Activated T-cell treated with anti-CD3 and anti-CD28 coated beads, Interleukin-2, amount 50 U/mL, for 72 hours (primary cell): ENCODE data around the gene ARHGEF12. TPM values are rescaled to one million over a fixed set of nuclear protein-coding genes. Genes with fewer than 3 reads are reported as not detected.

Experiments
- ATAC-seq, 2 donors: fragments of 150-1000 bp; cut with Tn5 transposase; replicated peaks in 1 of 2; 2 replicates each; pipeline ENCODE4 v1.10.0; 2021; ENCODE audit warnings: moderate library complexity in 2 of 2, mild to moderate bottlenecking in 1 of 2
- DNase-seq, 2 donors: peaks; one replicate each; pipeline ENCODE4 v3.0.0; 2021 to 2022; ENCODE audit warnings: mixed read lengths in 1 of 2
- H3K27ac Mint-ChIP-seq: one replicate; pipeline ENCODE4 v1.8.0; 2022; ENCODE audit warnings: mild to moderate bottlenecking, moderate library complexity, mixed read lengths
- H3K27me3 Mint-ChIP-seq: one replicate; pipeline ENCODE4 v1.8.0; 2022; ENCODE audit warnings: low read depth, mixed read lengths
- H3K36me3 Mint-ChIP-seq, 2 donors: one replicate each; pipeline ENCODE4 v1.8.0; 2022; ENCODE audit warnings: mixed read lengths in 2 of 2, mild to moderate bottlenecking in 1 of 2; ENCODE audit not compliant: insufficient read depth in 2 of 2
- H3K4me1 Mint-ChIP-seq: one replicate; pipeline ENCODE4 v1.8.0; 2022; ENCODE audit warnings: low read depth, mixed read lengths
- H3K4me3 Mint-ChIP-seq, 2 donors: one replicate each; pipeline ENCODE4 v1.8.0; 2022; ENCODE audit warnings: mild to moderate bottlenecking in 2 of 2, mixed read lengths in 2 of 2, moderate library complexity in 2 of 2
- H3K9me3 Mint-ChIP-seq, 2 donors: one replicate each; pipeline ENCODE4 v1.8.0; 2022; ENCODE audit warnings: mixed read lengths in 2 of 2
- total RNA-seq, 2 donors: library from RNA; stranded (reverse); gene quantifications; one replicate each; pipeline ENCODE4 v1.2.3, GENCODE V29; 2022

The ARHGEF12 gene
- 10 to 100 TPM; 16.1 to 20.5 TPM for total RNA-seq

GRCh38 chr11:120335908-120336640, at the start of gene ARHGEF12:
ARHGEF12 (plus strand) TSS chr11:120336413; CDS start chr11:120337244, 831 bp downstream.
- ATAC-seq, result peak; percentile 76 to 77
- H3K4me1 Mint-ChIP-seq, result peaks cover 37% of the 10 kb centered on the region
- peak within 1 kb of the TSS; percentile 86 to 96 for H3K4me3 Mint-ChIP-seq
- peak within 1 kb of the TSS; percentile 86 for H3K27ac Mint-ChIP-seq
- H3K36me3 Mint-ChIP-seq, result peaks cover 0 to 2% of the 10 kb centered on the region in 2 donors
- peaks cover 50% of the 10 kb centered on the region for H3K27me3 Mint-ChIP-seq
- peak; percentile 82 to 89 for DNase-seq
- H3K9me3 Mint-ChIP-seq, result no peaks in the 10 kb centered on the region

- DNase-seq, result no peak
- H3K27ac Mint-ChIP-seq, result no peak overlapping the region
- no peak overlapping the region for H3K4me3 Mint-ChIP-seq
- H3K36me3 Mint-ChIP-seq, result no peaks in the 10 kb centered on the region
- no peaks in the 10 kb centered on the region for H3K9me3 Mint-ChIP-seq
- peaks cover 34% of the 10 kb centered on the region for H3K27me3 Mint-ChIP-seq
- no peaks in the 10 kb centered on the region for H3K4me1 Mint-ChIP-seq
- ATAC-seq, result no peak
Observed at GRCh38 chr11:120288021-120288420, 48.2 kb upstream of the ARHGEF12 start.

- no peak overlapping the region for H3K27ac Mint-ChIP-seq
- DNase-seq (no peak), ATAC-seq (no peak)
- H3K4me1 Mint-ChIP-seq, result no peaks in the 10 kb centered on the region
- no peaks in the 10 kb centered on the region for H3K36me3 Mint-ChIP-seq
- H3K9me3 Mint-ChIP-seq, result no peaks in the 10 kb centered on the region
- no peak overlapping the region for H3K4me3 Mint-ChIP-seq
- H3K27me3 Mint-ChIP-seq, result peaks cover 46% of the 10 kb centered on the region
Observed at GRCh38 chr11:120289426-120289825, 46.8 kb upstream of the ARHGEF12 start.

- H3K27me3 Mint-ChIP-seq, result peaks cover 60% of the 10 kb centered on the region
- no peak overlapping the region for H3K27ac Mint-ChIP-seq
- no peaks in the 10 kb centered on the region for H3K9me3 Mint-ChIP-seq
- ATAC-seq (no peak), DNase-seq (no peak)
- H3K36me3 Mint-ChIP-seq, result no peaks in the 10 kb centered on the region
- H3K4me1 Mint-ChIP-seq, result no peaks in the 10 kb centered on the region
- no peak overlapping the region for H3K4me3 Mint-ChIP-seq
Observed at GRCh38 chr11:120290956-120291355, 45.3 kb upstream of the ARHGEF12 start.

- Mint-ChIP-seq H3K27me3 (peaks cover 64% of the 10 kb centered on the region), H3K9me3 (no peaks in the 10 kb centered on the region)
- ATAC-seq, result no peak
Observed at GRCh38 chr11:120293038-120293800, 43.0 kb upstream of the ARHGEF12 start.

GRCh38 chr11:120294096-120294495, 42.1 kb upstream of the ARHGEF12 start:
- peaks cover 66% of the 10 kb centered on the region for H3K27me3 Mint-ChIP-seq
- DNase-seq (no peak), ATAC-seq (no peak)
- H3K4me3 Mint-ChIP-seq, result no peak overlapping the region
- H3K36me3 Mint-ChIP-seq, result no peaks in the 10 kb centered on the region
- H3K9me3 Mint-ChIP-seq, result no peaks in the 10 kb centered on the region
- no peaks in the 10 kb centered on the region for H3K4me1 Mint-ChIP-seq
- H3K27ac Mint-ChIP-seq, result no peak overlapping the region

More at GRCh38 chr11:120293038-120293800, 43.0 kb upstream of the ARHGEF12 start:
- Mint-ChIP-seq H3K4me1 (no peaks in the 10 kb centered on the region), H3K36me3 (no peaks in the 10 kb centered on the region), H3K4me3 (no peak overlapping the region), H3K27ac (no peak overlapping the region)
- no peak for DNase-seq

GRCh38 chr11:120295099-120295498, 41.1 kb upstream of the ARHGEF12 start:
- peaks cover 66% of the 10 kb centered on the region for H3K27me3 Mint-ChIP-seq

GRCh38 chr11:120296554-120296953, 39.7 kb upstream of the ARHGEF12 start:
- DNase-seq, result no peak
- H3K9me3 Mint-ChIP-seq, result no peaks in the 10 kb centered on the region
- peaks cover 62% of the 10 kb centered on the region for H3K27me3 Mint-ChIP-seq
- no peaks in the 10 kb centered on the region for H3K36me3 Mint-ChIP-seq
- H3K27ac Mint-ChIP-seq, result no peak overlapping the region
- no peaks in the 10 kb centered on the region for H3K4me1 Mint-ChIP-seq
- ATAC-seq, result no peak
- H3K4me3 Mint-ChIP-seq, result no peak overlapping the region

More at GRCh38 chr11:120295099-120295498, 41.1 kb upstream of the ARHGEF12 start:
- ATAC-seq (no peak), DNase-seq (no peak)
- H3K27ac Mint-ChIP-seq, result no peak overlapping the region
- H3K9me3 Mint-ChIP-seq, result no peaks in the 10 kb centered on the region
- H3K36me3 Mint-ChIP-seq, result no peaks in the 10 kb centered on the region
- no peak overlapping the region for H3K4me3 Mint-ChIP-seq
- H3K4me1 Mint-ChIP-seq, result no peaks in the 10 kb centered on the region

GRCh38 chr11:120298461-120298860, 37.8 kb upstream of the ARHGEF12 start:
- H3K4me1 Mint-ChIP-seq, result no peaks in the 10 kb centered on the region
- no peak overlapping the region for H3K4me3 Mint-ChIP-seq
- H3K27ac Mint-ChIP-seq, result no peak overlapping the region
- H3K9me3 Mint-ChIP-seq, result no peaks in the 10 kb centered on the region
- DNase-seq, result no peak
- peaks cover 73% of the 10 kb centered on the region for H3K27me3 Mint-ChIP-seq
- H3K36me3 Mint-ChIP-seq, result no peaks in the 10 kb centered on the region
- ATAC-seq, result no peak

- Mint-ChIP-seq H3K4me1 (no peaks in the 10 kb centered on the region), H3K36me3 (no peaks in the 10 kb centered on the region), H3K4me3 (no peak overlapping the region), H3K9me3 (no peaks in the 10 kb centered on the region), H3K27me3 (peaks cover 57% of the 10 kb centered on the region), H3K27ac (no peak overlapping the region)
- DNase-seq, result no peak
- peak; percentile 12 to 13 for ATAC-seq
Observed at GRCh38 chr11:120302001-120302805, 34.0 kb upstream of the ARHGEF12 start.

- Mint-ChIP-seq H3K9me3 (no peaks in the 10 kb centered on the region), H3K4me1 (no peaks in the 10 kb centered on the region), H3K27me3 (peaks cover 47% of the 10 kb centered on the region), H3K36me3 (no peaks in the 10 kb centered on the region), H3K4me3 (no peak overlapping the region), H3K27ac (no peak overlapping the region)
- DNase-seq (peak; percentile 70 to 73), ATAC-seq (peak; percentile 86 to 87)
Observed at GRCh38 chr11:120303004-120303637, 33.1 kb upstream of the ARHGEF12 start.

GRCh38 chr11:120304526-120304925, 31.7 kb upstream of the ARHGEF12 start:
- Mint-ChIP-seq H3K4me1 (no peaks in the 10 kb centered on the region), H3K9me3 (no peaks in the 10 kb centered on the region), H3K27me3 (peaks cover 33% of the 10 kb centered on the region), H3K27ac (no peak overlapping the region), H3K36me3 (no peaks in the 10 kb centered on the region), H3K4me3 (no peak overlapping the region)
- no peak for DNase-seq
- ATAC-seq, result no peak
